Transverse colon (tissue), 4 donors: ENCODE measurements around the gene RNASE7. TPM values are rescaled to one million over a fixed set of nuclear protein-coding genes. Genes with fewer than 3 reads are reported as not detected.

Experiments
- DNase-seq: peaks from one replicate; pipeline ENCODE4 v3.0.0-alpha.2; 2019
- H3K27ac ChIP-seq, 4 donors: fragments of 200-600 bp; sonication (generic); 2 replicates each; pipeline ENCODE4 v1.5.1; 2016 to 2018; ENCODE audit warnings: inconsistent platforms in 4 of 4
- H3K27me3 ChIP-seq: fragments of 200-600 bp; sonication (generic); 2 replicates; pipeline ENCODE4 v1.5.1; 2017; ENCODE audit warnings: inconsistent platforms
- H3K36me3 ChIP-seq, 4 donors: fragments of 200-600 bp; sonication (generic); 2 replicates each; pipeline ENCODE4 v1.5.1; 2017 to 2019; ENCODE audit warnings: inconsistent platforms in 4 of 4
- H3K4me1 ChIP-seq, 4 donors: fragments of 200-600 bp; sonication (generic); 2 replicates each; pipeline ENCODE4 v1.5.1; 2017 to 2020; ENCODE audit warnings: inconsistent platforms in 4 of 4
- H3K4me3 ChIP-seq, 4 donors: fragments of 200-600 bp; sonication (generic); 1 replicate in 1 of 4; 2 replicates in 3 of 4; pipeline versions ENCODE4 v1.5.1 to v1.6.1; 2017 to 2019; ENCODE audit warnings: inconsistent platforms in 4 of 4
- H3K9me3 ChIP-seq, 2 donors: fragments of 200-600 bp; sonication (generic); 2 replicates each; pipeline ENCODE4 v1.5.1; 2017 to 2019; ENCODE audit warnings: inconsistent platforms in 2 of 2
- EP300 ChIP-seq: sonication (generic); formaldehyde crosslinking; IDR thresholded peaks from one replicate; pipeline ENCODE4 v1.6.1; 2017; ENCODE audit warnings: antibody characterized with exemption, low read depth
- POLR2A ChIP-seq: fragments of 450-650 bp; IDR thresholded peaks from one replicate; pipeline ENCODE4 v1.6.1; 2016; ENCODE audit warnings: antibody characterized with exemption, mild to moderate bottlenecking, moderate library complexity
- POLR2AphosphoS5 ChIP-seq, 3 donors: sonication (generic); formaldehyde crosslinking; IDR thresholded peaks; one replicate each; pipeline ENCODE4 v1.6.1; 2016; ENCODE audit warnings: antibody characterized with exemption in 3 of 3
- WGBS, 2 donors: methylation state at CpG; one replicate each; pipeline ENCODE4 v1.1.5; 2018; ENCODE audit warnings: low coverage in 1 of 2; 5-methylcytosine and 5-hydroxymethylcytosine counted together
- in situ Hi-C, 4 donors: fragments of 200-750 bp; cut with MboI; loops; one replicate each; pipeline versions ENCODE4 v1.15.0 to v1.15.1; 2017; ENCODE audit warnings: low sequenced_read_pairs in 3 of 4, low pct_ligation_motif_present in 1 of 4, low pct_unique_long_range_greater_than_20kb in 1 of 4
- intact Hi-C: fragments of 100-400 bp; cut with DNase I; formaldehyde crosslinking; loops from one replicate; pipeline ENCODE4 v1.15.1; 2023; ENCODE audit warnings: low total_unique reads
- total RNA-seq, 4 donors: library from RNA; depleted of rRNA; stranded (reverse); fragments of >200 nt; gene quantifications; one replicate each; pipeline ENCODE4 v1.1.0, GENCODE V29; 2016
- TF ChIP-seq, protein P1 (sequence below), 5 experiments: fragments of 200-600 bp in 3 of 5; fragments of 450-650 bp in 2 of 5; sonication (generic) in 3 of 5; IDR thresholded peaks; 1 replicate in 2 of 5; 2 replicates in 3 of 5; pipeline ENCODE4 v1.5.1; 2016 to 2017; ENCODE audit warnings: antibody characterized with exemption in 5 of 5, inconsistent platforms in 3 of 5, mild to moderate bottlenecking in 2 of 5, moderate library complexity in 1 of 5

The RNASE7 gene
- total RNA-seq, 4 donors from 2014 or later: 0.48 TPM; not detected in 3

DNA sequence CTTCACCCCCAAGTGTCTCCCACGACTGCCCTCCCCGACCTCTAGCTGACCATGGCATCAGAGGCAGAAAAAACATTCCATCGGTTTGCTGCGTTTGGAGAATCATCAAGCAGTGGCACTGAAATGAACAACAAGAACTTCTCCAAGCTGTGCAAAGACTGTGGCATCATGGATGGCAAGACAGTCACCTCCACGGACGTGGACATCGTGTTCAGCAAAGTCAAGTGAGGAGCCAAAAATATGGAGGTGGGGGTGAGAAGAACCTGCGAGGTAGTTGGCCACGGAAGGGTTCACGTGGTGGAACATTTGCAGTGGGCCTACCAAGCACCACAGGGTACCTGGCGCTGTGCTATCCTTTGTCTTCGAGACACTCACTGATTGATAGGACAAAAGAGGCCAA lies 11.6 kb upstream of the RNASE7 start:
- intact Hi-C loops (no loop called here), in situ Hi-C loops (no loop called here)
- H3K4me1 ChIP-seq: peaks cover 0 to 7% (median 4%) of the 10 kb centered on the region in 4 donors
- 87% methylated on average over 12 of the region's 12 CpGs; no CpG with 5 or more reads in 1 of the 2 donors for WGBS, 2 donors
- no peak for DNase-seq
- H3K9me3 ChIP-seq: no peaks in the 10 kb centered on the region
- no peaks in the 10 kb centered on the region for H3K36me3 ChIP-seq
- TF ChIP-seq EP300 (no peak), POLR2A (no peak), POLR2AphosphoS5 (IDR thresholded peaks at IDR 0.05) (no peak)
- TF ChIP-seq, protein P1, sequence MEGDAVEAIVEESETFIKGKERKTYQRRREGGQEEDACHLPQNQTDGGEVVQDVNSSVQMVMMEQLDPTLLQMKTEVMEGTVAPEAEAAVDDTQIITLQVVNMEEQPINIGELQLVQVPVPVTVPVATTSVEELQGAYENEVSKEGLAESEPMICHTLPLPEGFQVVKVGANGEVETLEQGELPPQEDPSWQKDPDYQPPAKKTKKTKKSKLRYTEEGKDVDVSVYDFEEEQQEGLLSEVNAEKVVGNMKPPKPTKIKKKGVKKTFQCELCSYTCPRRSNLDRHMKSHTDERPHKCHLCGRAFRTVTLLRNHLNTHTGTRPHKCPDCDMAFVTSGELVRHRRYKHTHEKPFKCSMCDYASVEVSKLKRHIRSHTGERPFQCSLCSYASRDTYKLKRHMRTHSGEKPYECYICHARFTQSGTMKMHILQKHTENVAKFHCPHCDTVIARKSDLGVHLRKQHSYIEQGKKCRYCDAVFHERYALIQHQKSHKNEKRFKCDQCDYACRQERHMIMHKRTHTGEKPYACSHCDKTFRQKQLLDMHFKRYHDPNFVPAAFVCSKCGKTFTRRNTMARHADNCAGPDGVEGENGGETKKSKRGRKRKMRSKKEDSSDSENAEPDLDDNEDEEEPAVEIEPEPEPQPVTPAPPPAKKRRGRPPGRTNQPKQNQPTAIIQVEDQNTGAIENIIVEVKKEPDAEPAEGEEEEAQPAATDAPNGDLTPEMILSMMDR (IDR thresholded peaks at IDR 0.05): no peak
- H3K27me3 ChIP-seq: no peaks in the 10 kb centered on the region
- H3K4me3 ChIP-seq: no peak overlapping the region
- H3K27ac ChIP-seq: no peak overlapping the region

- no peak overlapping the region for H3K27ac ChIP-seq
- no peaks in the 10 kb centered on the region for H3K36me3 ChIP-seq
- WGBS, 2 donors: 69 to 83% methylated on average over 2 to 5 of the region's 5 CpGs
- in situ Hi-C loops: no loop called here
- no peak overlapping the region for H3K4me3 ChIP-seq
- H3K27me3 ChIP-seq: no peaks in the 10 kb centered on the region
- TF ChIP-seq, protein P1 (IDR thresholded peaks at IDR 0.05): no peak
- TF ChIP-seq POLR2A: no peak
- intact Hi-C loops: no loop called here
- no peak for DNase-seq
- H3K4me1 ChIP-seq: no peaks in the 10 kb centered on the region
- no peaks in the 10 kb centered on the region for H3K9me3 ChIP-seq
Observed at GRCh38 chr14:21032326-21033132, 9.6 kb upstream of the RNASE7 start.

- H3K27me3 ChIP-seq: no peaks in the 10 kb centered on the region
- H3K27ac ChIP-seq: no peak overlapping the region
- intact Hi-C loops: no loop called here
- WGBS, 2 donors: 90 to 100% methylated on average over 2 to 4 of the region's 4 CpGs
- no peak for DNase-seq
- TF ChIP-seq POLR2A (no peak), EP300 (no peak), POLR2AphosphoS5 (IDR thresholded peaks at IDR 0.05) (no peak)
- TF ChIP-seq, protein P1 (IDR thresholded peaks at IDR 0.05): no peak
- H3K4me1 ChIP-seq: peaks cover under 1 to 6% (median 2%) of the 10 kb centered on the region in 4 donors
- H3K36me3 ChIP-seq: no peaks in the 10 kb centered on the region
- H3K9me3 ChIP-seq: no peaks in the 10 kb centered on the region
- in situ Hi-C loops: no loop called here
- no peak overlapping the region for H3K4me3 ChIP-seq
Observed at GRCh38 chr14:21033133-21033698, 8.9 kb upstream of the RNASE7 start.

GRCh38 chr14:21034707-21035106 lies 7.5 kb upstream of the RNASE7 start, which contains the start of gene RNASE13:
TSS of gene RNASE13 (minus strand) at chr14:21034807. CDS start at chr14:21034288, 519 bp downstream.
- H3K4me3 ChIP-seq: no peak within 1 kb of the TSS
- H3K36me3 ChIP-seq: no peaks in the 10 kb centered on the region
- no peaks in the 10 kb centered on the region for H3K27me3 ChIP-seq
- in situ Hi-C loops: no loop called here
- intact Hi-C loops: no loop called here
- WGBS, 2 donors: 71 to 78% methylated on average over 1 to 5 of the region's 5 CpGs
- no peak for DNase-seq
- H3K4me1 ChIP-seq: peaks cover 15 to 18% (median 17%) of the 10 kb centered on the region in 4 donors
- no peaks in the 10 kb centered on the region for H3K9me3 ChIP-seq
- TF ChIP-seq POLR2A: no peak
- TF ChIP-seq, protein P1 (IDR thresholded peaks at IDR 0.05): no peak
- no peak within 1 kb of the TSS for H3K27ac ChIP-seq
